ENCODE results near the gene ESF1.

ESF1 gene, protein sequence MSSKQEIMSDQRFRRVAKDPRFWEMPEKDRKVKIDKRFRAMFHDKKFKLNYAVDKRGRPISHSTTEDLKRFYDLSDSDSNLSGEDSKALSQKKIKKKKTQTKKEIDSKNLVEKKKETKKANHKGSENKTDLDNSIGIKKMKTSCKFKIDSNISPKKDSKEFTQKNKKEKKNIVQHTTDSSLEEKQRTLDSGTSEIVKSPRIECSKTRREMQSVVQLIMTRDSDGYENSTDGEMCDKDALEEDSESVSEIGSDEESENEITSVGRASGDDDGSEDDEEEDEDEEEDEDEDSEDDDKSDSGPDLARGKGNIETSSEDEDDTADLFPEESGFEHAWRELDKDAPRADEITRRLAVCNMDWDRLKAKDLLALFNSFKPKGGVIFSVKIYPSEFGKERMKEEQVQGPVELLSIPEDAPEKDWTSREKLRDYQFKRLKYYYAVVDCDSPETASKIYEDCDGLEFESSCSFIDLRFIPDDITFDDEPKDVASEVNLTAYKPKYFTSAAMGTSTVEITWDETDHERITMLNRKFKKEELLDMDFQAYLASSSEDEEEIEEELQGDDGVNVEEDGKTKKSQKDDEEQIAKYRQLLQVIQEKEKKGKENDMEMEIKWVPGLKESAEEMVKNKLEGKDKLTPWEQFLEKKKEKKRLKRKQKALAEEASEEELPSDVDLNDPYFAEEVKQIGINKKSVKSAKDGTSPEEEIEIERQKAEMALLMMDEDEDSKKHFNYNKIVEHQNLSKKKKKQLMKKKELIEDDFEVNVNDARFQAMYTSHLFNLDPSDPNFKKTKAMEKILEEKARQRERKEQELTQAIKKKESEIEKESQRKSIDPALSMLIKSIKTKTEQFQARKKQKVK

DNA sequence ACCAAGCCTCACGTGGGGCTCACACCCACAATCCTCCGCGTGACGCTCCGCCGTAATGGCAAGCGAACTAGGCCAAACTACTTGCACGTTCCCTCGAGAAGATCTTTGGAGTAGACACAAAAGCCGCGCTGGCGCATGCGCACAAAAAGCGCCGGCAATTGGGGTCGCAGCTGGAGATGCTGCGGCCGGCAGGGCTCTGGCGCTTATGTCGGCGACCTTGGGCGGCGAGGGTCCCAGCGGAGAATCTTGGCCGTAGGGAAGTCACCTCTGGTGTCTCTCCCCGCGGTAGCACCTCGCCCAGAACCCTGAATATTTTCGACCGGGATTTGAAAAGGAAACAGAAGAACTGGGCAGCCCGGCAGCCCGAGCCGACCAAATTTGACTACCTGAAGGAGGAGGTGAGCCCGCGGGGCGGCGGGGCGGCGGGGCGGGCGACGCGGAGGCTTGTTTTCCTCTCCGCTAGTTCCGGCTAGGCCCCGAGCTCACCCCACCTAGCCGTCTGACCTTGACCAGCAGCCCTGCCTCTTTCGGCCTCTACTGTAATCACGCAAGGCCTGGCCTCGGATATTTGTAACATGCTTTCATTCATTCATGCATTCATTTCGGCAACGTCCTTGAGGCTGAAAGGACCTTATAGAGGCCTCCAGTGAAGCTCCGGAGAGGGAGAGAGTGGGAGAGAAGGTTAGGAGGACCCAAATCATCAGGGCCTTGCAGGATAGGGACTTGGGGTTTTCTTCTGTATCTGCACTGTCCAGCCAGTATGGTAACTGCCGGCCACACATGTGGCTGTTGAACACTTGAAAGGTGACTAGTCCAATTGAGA, at the start of gene ESF1, which contains the start of gene NDUFAF5:
TSS of gene ESF1 (minus strand) at position 27 of the 823 bp plus-strand sequence. CDS start 1,779 bp downstream, outside the sequence.
TSS of gene NDUFAF5 (plus strand) at position 136 of the 823 bp plus-strand sequence. CDS start at position 177, 41 bp downstream.
- Histone ChIP-seq H3K27ac (ENCODE audit: low read depth, low read length) (peak within 1 kb of the TSS; percentile 90), H3K9me3 (ENCODE audit: low read length) (no peaks in the 10 kb centered on the region), H3K9ac (ENCODE audit: low read length) (peak within 1 kb of the TSS; percentile 88), H3K36me3 (ENCODE audit: insufficient read depth, low read length) (peaks cover 17% of the 10 kb centered on the region), H3K4me3 (ENCODE audit: low read depth in 1 of 2, low read length in 2 of 2) (peak within 1 kb of the TSS; percentile 89 to 98), H3K27me3 (ENCODE audit: control insufficient read depth in 1 of 2, insufficient read depth in 2 of 2, low read length in 2 of 2) (no peaks in the 10 kb centered on the region), H3K4me1 (ENCODE audit: insufficient read depth, low read length) (peaks cover 21% of the 10 kb centered on the region)

DNA sequence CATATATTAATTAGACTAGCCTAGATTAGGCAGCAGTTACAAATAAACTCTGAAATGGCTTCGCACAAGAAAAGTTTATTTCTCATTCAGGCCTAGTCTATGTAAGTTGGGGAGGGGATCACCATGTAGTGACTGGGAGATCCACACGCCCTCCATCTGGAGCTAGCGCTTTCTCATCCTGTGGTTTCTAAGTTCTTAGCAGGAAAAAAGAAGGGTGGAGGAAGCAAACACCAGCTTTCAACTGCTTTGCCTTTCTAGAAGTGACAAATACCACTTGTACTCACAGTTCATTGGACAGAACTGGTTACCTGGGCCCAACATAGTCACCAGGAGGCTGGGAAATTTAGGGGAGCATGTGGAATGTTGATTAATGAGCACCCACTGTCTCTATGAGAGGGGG, 46.8 kb upstream of the ESF1 start:
- Histone ChIP-seq H3K27ac (ENCODE audit: low read depth, low read length) (no peak overlapping the region), H3K27me3 (ENCODE audit: control insufficient read depth in 1 of 2, insufficient read depth in 2 of 2, low read length in 2 of 2) (no peaks in the 10 kb centered on the region), H3K9ac (ENCODE audit: low read length) (no peak overlapping the region), H3K4me3 (ENCODE audit: low read depth in 1 of 2, low read length in 2 of 2) (no peak overlapping the region), H3K9me3 (ENCODE audit: low read length) (no peaks in the 10 kb centered on the region), H3K36me3 (ENCODE audit: insufficient read depth, low read length) (no peaks in the 10 kb centered on the region), H3K4me1 (ENCODE audit: insufficient read depth, low read length) (no peaks in the 10 kb centered on the region)

- no peak overlapping the region for H3K27ac ChIP-seq (ENCODE audit: low read depth, low read length)
- peaks cover 1% of the 10 kb centered on the region for H3K4me1 ChIP-seq (ENCODE audit: insufficient read depth, low read length)
- no peak overlapping the region for H3K9ac ChIP-seq (ENCODE audit: low read length)
- no peak overlapping the region for H3K4me3 ChIP-seq (ENCODE audit: low read depth in 1 of 2, low read length in 2 of 2)
- no peaks in the 10 kb centered on the region for H3K36me3 ChIP-seq (ENCODE audit: insufficient read depth, low read length)
- no peaks in the 10 kb centered on the region for H3K9me3 ChIP-seq (ENCODE audit: low read length)
- no peaks in the 10 kb centered on the region for H3K27me3 ChIP-seq (ENCODE audit: control insufficient read depth in 1 of 2, insufficient read depth in 2 of 2, low read length in 2 of 2)
Measured at GRCh38 chr20:13825465-13825864, 40.7 kb upstream of the ESF1 start.

GRCh38 chr20:13824459-13824858, 39.7 kb upstream of the ESF1 start:
- Histone ChIP-seq H3K9me3 (ENCODE audit: low read length) (no peaks in the 10 kb centered on the region), H3K36me3 (ENCODE audit: insufficient read depth, low read length) (no peaks in the 10 kb centered on the region), H3K4me1 (ENCODE audit: insufficient read depth, low read length) (peaks cover 4% of the 10 kb centered on the region), H3K9ac (ENCODE audit: low read length) (no peak overlapping the region), H3K4me3 (ENCODE audit: low read depth in 1 of 2, low read length in 2 of 2) (no peak overlapping the region), H3K27ac (ENCODE audit: low read depth, low read length) (no peak overlapping the region), H3K27me3 (ENCODE audit: control insufficient read depth in 1 of 2, insufficient read depth in 2 of 2, low read length in 2 of 2) (no peaks in the 10 kb centered on the region)

DNA sequence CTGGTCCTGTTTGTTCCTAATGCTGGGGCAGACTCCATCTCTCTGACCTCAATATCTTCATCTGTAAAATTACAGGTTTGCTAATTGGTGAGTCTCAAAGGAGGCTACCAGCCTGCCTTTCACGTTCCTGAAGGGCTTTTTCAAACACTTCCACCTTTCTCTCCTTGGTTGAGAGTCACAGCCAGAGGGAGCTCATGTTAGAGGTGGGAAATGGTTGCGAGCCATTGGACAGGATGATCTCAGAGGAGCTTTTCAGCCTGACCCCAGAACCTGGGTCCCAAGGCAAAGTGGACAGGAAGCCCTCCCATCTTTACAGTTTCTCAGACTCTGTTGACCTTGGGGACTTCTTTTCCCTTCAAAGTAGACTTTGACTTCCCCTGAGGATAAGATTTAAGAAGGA, 37.7 kb upstream of the ESF1 start:
- Histone ChIP-seq H3K4me3 (ENCODE audit: low read depth in 1 of 2, low read length in 2 of 2) (no peak overlapping the region), H3K27ac (ENCODE audit: low read depth, low read length) (no peak overlapping the region), H3K4me1 (ENCODE audit: insufficient read depth, low read length) (peaks cover 4% of the 10 kb centered on the region), H3K36me3 (ENCODE audit: insufficient read depth, low read length) (peaks cover 9% of the 10 kb centered on the region), H3K9me3 (ENCODE audit: low read length) (no peaks in the 10 kb centered on the region), H3K9ac (ENCODE audit: low read length) (no peak overlapping the region), H3K27me3 (ENCODE audit: control insufficient read depth in 1 of 2, insufficient read depth in 2 of 2, low read length in 2 of 2) (no peaks in the 10 kb centered on the region)

DNA sequence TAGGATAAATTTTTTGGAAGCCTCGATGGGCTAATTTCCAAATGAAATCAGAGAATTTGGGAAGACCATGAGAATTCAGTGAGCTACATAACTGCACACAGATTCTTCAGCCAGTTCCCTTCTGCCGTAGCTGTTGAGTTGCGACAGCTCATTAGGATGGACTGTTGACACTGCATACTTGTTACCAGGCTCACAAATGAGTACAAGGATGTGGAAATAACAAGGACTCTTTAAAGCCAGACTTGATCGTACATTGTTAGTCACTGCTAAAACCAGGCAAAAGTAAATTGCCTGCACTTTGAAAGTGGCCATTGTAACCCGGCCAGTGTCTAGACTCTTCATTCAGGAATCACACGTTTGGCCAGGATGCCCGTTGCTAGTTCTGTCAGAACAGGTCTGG, 37.2 kb upstream of the ESF1 start:
- Histone ChIP-seq H3K36me3 (ENCODE audit: insufficient read depth, low read length) (peaks cover 14% of the 10 kb centered on the region), H3K27me3 (ENCODE audit: control insufficient read depth in 1 of 2, insufficient read depth in 2 of 2, low read length in 2 of 2) (no peaks in the 10 kb centered on the region), H3K27ac (ENCODE audit: low read depth, low read length) (no peak overlapping the region), H3K4me3 (ENCODE audit: low read depth in 1 of 2, low read length in 2 of 2) (no peak overlapping the region), H3K4me1 (ENCODE audit: insufficient read depth, low read length) (peaks cover 4% of the 10 kb centered on the region), H3K9ac (ENCODE audit: low read length) (no peak overlapping the region), H3K9me3 (ENCODE audit: low read length) (no peaks in the 10 kb centered on the region)

DNA sequence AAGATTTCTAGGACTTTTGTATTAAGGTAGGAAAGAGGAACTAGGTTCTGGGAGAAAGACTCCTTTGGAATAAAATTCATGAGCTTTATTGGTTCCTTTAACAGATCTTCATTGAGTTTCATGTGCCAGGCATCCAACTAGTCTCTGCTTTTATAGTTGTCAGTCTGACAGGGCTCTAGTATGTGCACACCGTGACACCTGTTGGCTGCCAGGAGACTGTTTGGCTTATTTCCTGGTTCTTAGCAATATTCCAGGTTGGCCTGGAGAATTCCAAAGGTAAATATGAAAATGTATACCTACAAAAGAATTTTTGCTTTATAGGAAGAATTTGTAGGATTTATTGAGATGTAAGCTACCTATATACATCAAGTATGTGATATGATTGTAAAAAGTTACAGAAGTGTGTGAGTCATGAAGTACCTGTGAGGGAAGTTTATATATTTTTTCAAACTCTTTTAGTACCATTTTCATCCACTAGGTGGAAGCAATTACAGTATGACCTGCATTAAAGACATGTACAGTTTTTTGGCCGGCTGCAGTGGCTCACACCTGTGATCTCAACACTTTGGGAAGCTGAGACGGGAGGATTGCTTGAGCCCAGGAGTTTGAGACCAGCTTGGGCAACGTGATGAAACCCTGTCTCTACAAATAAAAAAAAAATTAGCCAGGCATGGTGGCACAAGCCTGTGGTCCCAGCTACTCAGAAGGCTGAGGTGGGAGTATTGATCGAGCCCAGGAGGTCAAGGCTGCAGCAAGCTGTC, 35.3 kb upstream of the ESF1 start:
- H3K4me3 ChIP-seq (ENCODE audit: low read depth in 1 of 2, low read length in 2 of 2) = no peak overlapping the region
- peaks cover 4% of the 10 kb centered on the region for H3K4me1 ChIP-seq (ENCODE audit: insufficient read depth, low read length)
- peaks cover 20% of the 10 kb centered on the region for H3K36me3 ChIP-seq (ENCODE audit: insufficient read depth, low read length)
- no peak overlapping the region for H3K9ac ChIP-seq (ENCODE audit: low read length)
- no peaks in the 10 kb centered on the region for H3K9me3 ChIP-seq (ENCODE audit: low read length)
- H3K27me3 ChIP-seq (ENCODE audit: control insufficient read depth in 1 of 2, insufficient read depth in 2 of 2, low read length in 2 of 2) = no peaks in the 10 kb centered on the region
- H3K27ac ChIP-seq (ENCODE audit: low read depth, low read length) = peak overlapping the region; percentile 17

GRCh38 chr20:13817342-13817741, 32.6 kb upstream of the ESF1 start:
- H3K4me3 ChIP-seq (ENCODE audit: low read depth in 1 of 2, low read length in 2 of 2) = no peak overlapping the region
- no peaks in the 10 kb centered on the region for H3K9me3 ChIP-seq (ENCODE audit: low read length)
- no peak overlapping the region for H3K27ac ChIP-seq (ENCODE audit: low read depth, low read length)
- peaks cover 41% of the 10 kb centered on the region for H3K36me3 ChIP-seq (ENCODE audit: insufficient read depth, low read length)
- H3K4me1 ChIP-seq (ENCODE audit: insufficient read depth, low read length) = peaks cover 4% of the 10 kb centered on the region
- no peaks in the 10 kb centered on the region for H3K27me3 ChIP-seq (ENCODE audit: control insufficient read depth in 1 of 2, insufficient read depth in 2 of 2, low read length in 2 of 2)
- no peak overlapping the region for H3K9ac ChIP-seq (ENCODE audit: low read length)

DNA sequence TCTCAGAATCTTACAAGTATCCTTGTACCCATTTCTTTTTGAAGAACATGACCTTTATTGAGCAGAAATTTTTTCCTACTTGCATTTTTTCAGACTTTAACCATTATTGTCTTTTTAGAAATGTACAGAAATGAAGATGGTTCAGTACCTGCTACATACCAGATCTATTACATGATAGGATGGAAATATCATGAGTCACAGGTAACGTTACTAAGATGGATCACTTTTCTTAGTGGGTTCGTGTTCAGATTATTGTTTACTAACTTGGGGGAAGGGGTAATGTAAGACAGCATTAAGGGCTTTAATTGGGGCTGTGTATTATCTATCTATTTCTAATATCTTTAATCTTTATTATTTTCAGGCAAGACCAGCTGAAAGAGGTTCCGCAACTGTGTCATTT, 32.0 kb upstream of the ESF1 start:
- Histone ChIP-seq H3K9ac (ENCODE audit: low read length) (no peak overlapping the region), H3K4me3 (ENCODE audit: low read depth in 1 of 2, low read length in 2 of 2) (no peak overlapping the region), H3K36me3 (ENCODE audit: insufficient read depth, low read length) (peaks cover 47% of the 10 kb centered on the region), H3K27ac (ENCODE audit: low read depth, low read length) (no peak overlapping the region), H3K4me1 (ENCODE audit: insufficient read depth, low read length) (peaks cover 4% of the 10 kb centered on the region), H3K9me3 (ENCODE audit: low read length) (no peaks in the 10 kb centered on the region), H3K27me3 (ENCODE audit: control insufficient read depth in 1 of 2, insufficient read depth in 2 of 2, low read length in 2 of 2) (no peaks in the 10 kb centered on the region)

GRCh38 chr20:13814672-13815071, 30.0 kb upstream of the ESF1 start:
- peaks cover 68% of the 10 kb centered on the region for H3K36me3 ChIP-seq (ENCODE audit: insufficient read depth, low read length)
- no peaks in the 10 kb centered on the region for H3K9me3 ChIP-seq (ENCODE audit: low read length)
- H3K27me3 ChIP-seq (ENCODE audit: control insufficient read depth in 1 of 2, insufficient read depth in 2 of 2, low read length in 2 of 2) = no peaks in the 10 kb centered on the region
- H3K9ac ChIP-seq (ENCODE audit: low read length) = no peak overlapping the region
- no peaks in the 10 kb centered on the region for H3K4me1 ChIP-seq (ENCODE audit: insufficient read depth, low read length)
- no peak overlapping the region for H3K27ac ChIP-seq (ENCODE audit: low read depth, low read length)
- no peak overlapping the region for H3K4me3 ChIP-seq (ENCODE audit: low read depth in 1 of 2, low read length in 2 of 2)

All from muscle layer of colon (tissue), 2 donors.